Upper lobe of left lung (tissue), 6 donors: ENCODE results near the gene GLRB. TPM values are rescaled to one million over a fixed set of nuclear protein-coding genes. Genes with fewer than 3 reads are reported as not detected.

Experiments used
- ATAC-seq, 2 donors: fragments of 200-7000 bp; cut with Tn5 transposase; one replicate each; pipeline ENCODE4 v1.9.1; 2022; ENCODE audit warnings: mild to moderate bottlenecking in 2 of 2, moderate library complexity in 2 of 2; ENCODE audit not compliant: low FRiP score in 2 of 2
- DNase-seq, 2 donors: peaks; one replicate each; pipeline ENCODE4 v3.0.0-alpha.2; 2019 to 2020
- H3K27ac ChIP-seq, 4 donors: fragments of 200-600 bp; sonication (generic); one replicate each; pipeline ENCODE4 v1.5.1; 2016 to 2019
- H3K27me3 ChIP-seq, 4 donors: fragments of 200-600 bp; sonication (generic); one replicate each; pipeline ENCODE4 v1.5.1; 2017 to 2019
- H3K36me3 ChIP-seq, 4 donors: fragments of 200-600 bp; sonication (generic); one replicate each; pipeline ENCODE4 v1.5.1; 2016 to 2019
- H3K4me1 ChIP-seq, 4 donors: fragments of 200-600 bp; sonication (generic); one replicate each; pipeline ENCODE4 v1.5.1; 2018 to 2019
- H3K4me3 ChIP-seq, 4 donors: fragments of 200-600 bp; sonication (generic); one replicate each; pipeline ENCODE4 v1.5.1; 2017 to 2019; ENCODE audit warnings: mild to moderate bottlenecking in 2 of 4, moderate library complexity in 1 of 4
- H3K9me3 ChIP-seq, 4 donors: fragments of 200-600 bp; sonication (generic); one replicate each; pipeline ENCODE4 v1.5.1; 2018 to 2019
- CTCF ChIP-seq, 6 experiments: fragments of 450-650 bp in 4 of 6; fragments of 200-600 bp in 2 of 6; sonication (generic) in 2 of 6; IDR thresholded peaks; one replicate each; pipeline ENCODE4 v1.5.1; 2016 to 2019; ENCODE audit warnings: antibody characterized with exemption in 6 of 6
- EP300 ChIP-seq, 4 donors: sonication (generic); formaldehyde crosslinking; IDR thresholded peaks; one replicate each; pipeline ENCODE4 v1.5.1; 2017; ENCODE audit warnings: antibody characterized with exemption in 4 of 4, control low read depth in 2 of 4
- POLR2A ChIP-seq, 4 donors: fragments of 450-650 bp; IDR thresholded peaks; one replicate each; pipeline ENCODE4 v1.5.1; 2016 to 2017; ENCODE audit warnings: antibody characterized with exemption in 4 of 4, mild to moderate bottlenecking in 2 of 4
- POLR2AphosphoS5 ChIP-seq, 2 donors: sonication (generic); formaldehyde crosslinking; IDR thresholded peaks; one replicate each; pipeline ENCODE4 v1.5.1; 2017; ENCODE audit warnings: antibody characterized with exemption in 2 of 2
- WGBS, 2 donors: methylation state at CpG; one replicate each; pipeline ENCODE4 v1.1.5; 2017 to 2018; 5-methylcytosine and 5-hydroxymethylcytosine counted together
- small RNA-seq, 4 donors: library from RNA; depleted of rRNA; stranded (forward); fragments of <200 nt; gene quantifications; one replicate each; pipeline ENCODE3, GENCODE V24; 2016
- total RNA-seq, 6 donors: library from RNA; depleted of rRNA in 4 of 6; stranded (reverse); fragments of >200 nt in 4 of 6; gene quantifications; one replicate each; pipeline versions ENCODE4 v1.1.0 to v1.2.1, GENCODE V29; 2016 to 2021
- donor health status: DM: no; HTN: no; CAD: no; lungs with moderate emphysema.
- donor health status: DM: no; HTN: yes; CAD: no; lungs with severe emphysema.

GLRB gene
- total RNA-seq, 6 donors from 2014 or later, result 2.8 to 37.7 (median 3.9) TPM

DNA sequence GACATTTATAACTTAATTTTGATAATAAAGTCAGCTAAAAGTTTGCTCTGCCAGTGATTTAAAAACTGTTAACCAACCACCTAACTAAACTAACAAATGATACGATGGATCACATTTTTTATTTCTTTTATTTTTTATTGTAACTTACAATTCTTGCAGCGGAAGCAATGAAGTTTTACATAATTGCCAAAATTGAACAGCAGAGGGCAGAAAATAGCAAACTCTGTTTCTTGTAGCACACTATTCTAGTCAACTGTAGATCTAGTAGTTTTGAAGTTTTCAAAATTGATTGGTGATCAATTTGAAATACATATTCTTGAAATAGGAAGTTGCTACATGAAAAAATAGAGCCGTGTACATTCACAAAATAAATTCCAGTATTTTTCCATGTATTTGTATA is 141.8 kb downstream of the GLRB start:
- Histone ChIP-seq H3K4me3 (no peak overlapping the region), H3K27me3 (peaks cover 0 to 16% (median 8%) of the 10 kb centered on the region in 4 donors), H3K9me3 (no peaks in the 10 kb centered on the region), H3K36me3 (no peaks in the 10 kb centered on the region), H3K4me1 (peaks cover 8 to 19% (median 9%) of the 10 kb centered on the region in 4 donors), H3K27ac (no peak overlapping the region)
- 25 to 38% methylated on average over 3 of the region's 3 CpGs for WGBS, 2 donors
- ATAC-seq (no peak), DNase-seq (no peak)
- TF ChIP-seq EP300 (IDR thresholded peaks at IDR 0.05) (no peak), POLR2AphosphoS5 (IDR thresholded peaks at IDR 0.05) (no peak), POLR2A (IDR thresholded peaks at IDR 0.05) (no peak), CTCF (IDR thresholded peaks at IDR 0.05) (peak in 1 of 6 experiments; percentile 23)

DNA sequence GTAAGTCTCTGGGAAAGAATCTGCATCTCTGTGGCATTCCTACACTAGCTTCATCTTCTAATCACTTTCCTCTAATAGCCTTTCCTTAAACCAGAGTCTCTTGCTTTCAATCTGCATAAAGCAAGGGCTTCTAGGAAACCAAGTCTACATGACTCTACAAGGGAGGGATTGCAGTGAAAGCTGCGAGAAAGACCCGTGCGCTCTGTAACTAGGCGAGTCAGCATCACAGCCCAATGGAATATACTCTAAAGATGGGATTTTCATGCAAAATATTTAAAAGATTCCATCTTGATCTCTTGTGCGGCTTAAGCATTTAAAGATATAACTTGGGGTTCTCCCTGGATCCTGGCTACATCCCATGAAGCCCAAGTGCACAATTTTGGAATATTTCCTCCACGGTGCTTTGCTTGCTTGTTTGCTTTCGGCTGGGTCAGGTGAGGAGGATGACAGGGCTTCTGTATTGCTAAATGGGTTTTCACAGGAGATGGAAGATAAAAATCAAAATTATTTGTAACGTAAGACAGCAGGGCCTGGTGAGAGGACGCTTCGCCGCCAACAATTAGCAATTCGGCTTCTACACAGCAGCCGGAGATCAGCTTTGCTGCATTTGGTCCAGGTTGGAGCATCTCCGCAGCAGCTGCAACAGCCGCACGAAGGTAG is 143.9 kb downstream of the GLRB start:
- H3K27ac ChIP-seq, result no peak overlapping the region
- H3K36me3 ChIP-seq, result no peaks in the 10 kb centered on the region
- 23 to 25% methylated on average over 14 to 16 of the region's 16 CpGs for WGBS, 2 donors
- ATAC-seq (no peak), DNase-seq (no peak)
- peaks cover 8 to 19% (median 10%) of the 10 kb centered on the region in 4 donors for H3K4me1 ChIP-seq
- peak overlapping the region in 3 of 4 donors; percentile 15 to 36 (median 28) for H3K4me3 ChIP-seq
- TF ChIP-seq EP300 (IDR thresholded peaks at IDR 0.05) (no peak), POLR2A (IDR thresholded peaks at IDR 0.05) (no peak), POLR2AphosphoS5 (IDR thresholded peaks at IDR 0.05) (no peak), CTCF (IDR thresholded peaks at IDR 0.05) (no peak)
- H3K9me3 ChIP-seq, result no peaks in the 10 kb centered on the region
- H3K27me3 ChIP-seq, result peaks cover 0 to 19% (median 9%) of the 10 kb centered on the region in 4 donors

GRCh38 chr4:157220371-157220881 is 144.5 kb downstream of the GLRB start, which contains the start of gene GRIA2:
Gene GRIA2, plus strand, starts transcription at chr4:157220728. Its CDS starts 315 bp downstream, at chr4:157221043.
- peak within 1 kb of the TSS in 3 of 4 donors; percentile 15 to 36 (median 28) for H3K4me3 ChIP-seq
- WGBS, 2 donors, result 7 to 23% methylated on average over 21 to 37 of the region's 57 CpGs
- no peaks in the 10 kb centered on the region for H3K9me3 ChIP-seq
- H3K4me1 ChIP-seq, result peaks cover 8 to 19% (median 10%) of the 10 kb centered on the region in 4 donors
- ATAC-seq (peak in 1 of 2 donors; percentile 84), DNase-seq (peak; percentile 25 to 91)
- no peaks in the 10 kb centered on the region for H3K36me3 ChIP-seq
- TF ChIP-seq POLR2A (IDR thresholded peaks at IDR 0.05), result no peak
- TF ChIP-seq EP300 (IDR thresholded peaks at IDR 0.05), result no peak
- no peak for TF ChIP-seq POLR2AphosphoS5 (IDR thresholded peaks at IDR 0.05)
- no peak for TF ChIP-seq CTCF (IDR thresholded peaks at IDR 0.05)
- H3K27me3 ChIP-seq, result peaks cover 0 to 19% (median 9%) of the 10 kb centered on the region in 4 donors
- H3K27ac ChIP-seq, result no peak within 1 kb of the TSS

DNA sequence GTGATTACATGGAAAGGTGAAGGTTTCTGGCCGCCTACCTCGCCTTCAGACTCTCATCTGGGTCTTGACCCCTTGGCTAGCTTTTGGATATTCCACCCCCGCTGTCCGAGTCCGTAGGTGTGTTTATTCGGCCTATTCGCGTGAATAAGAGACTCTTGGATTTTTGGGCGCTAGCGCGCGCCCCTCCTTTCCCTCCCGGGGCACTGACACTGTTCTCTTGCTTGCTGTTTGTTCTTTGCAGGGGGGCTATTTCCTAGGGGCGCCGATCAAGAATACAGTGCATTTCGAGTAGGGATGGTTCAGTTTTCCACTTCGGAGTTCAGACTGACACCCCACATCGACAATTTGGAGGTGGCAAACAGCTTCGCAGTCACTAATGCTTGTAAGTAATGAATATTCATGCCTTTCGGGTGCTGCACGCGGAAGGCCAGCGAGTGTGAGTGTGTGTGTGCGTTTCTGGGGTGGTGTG is 145.5 kb downstream of the GLRB start:
- H3K27me3 ChIP-seq, result peaks cover 0 to 19% (median 9%) of the 10 kb centered on the region in 4 donors
- no peaks in the 10 kb centered on the region for H3K36me3 ChIP-seq
- peaks cover 8 to 19% (median 10%) of the 10 kb centered on the region in 4 donors for H3K4me1 ChIP-seq
- TF ChIP-seq CTCF (IDR thresholded peaks at IDR 0.05) (no peak), EP300 (IDR thresholded peaks at IDR 0.05) (no peak), POLR2A (IDR thresholded peaks at IDR 0.05) (no peak), POLR2AphosphoS5 (IDR thresholded peaks at IDR 0.05) (no peak)
- H3K9me3 ChIP-seq, result no peaks in the 10 kb centered on the region
- no peak overlapping the region for H3K4me3 ChIP-seq
- 5 to 10% methylated on average over 24 of the region's 24 CpGs for WGBS, 2 donors
- DNase-seq, result no peak
- H3K27ac ChIP-seq, result no peak overlapping the region
- no peak for ATAC-seq

Small RNA genes within 50 kb of the gene (small RNA-seq; reads per million reads assigned to genes)
- 0 reads per million in 4 donors for gene RF00019
- gene RNU6-582P, result 0 reads per million in 4 donors

Other genes with a start within 250 kb of the GLRB start
- gene PDGFC, start 104.4 kb upstream of the GLRB start, total RNA-seq, result 10 to 100 TPM; 14.4 to 39.9 (median 28.5) TPM
- not detected for gene GRIA2, start 144.6 kb downstream of the GLRB start, total RNA-seq